ENCODE measurements around the gene SEC31B.

Gene SEC31B

DNA sequence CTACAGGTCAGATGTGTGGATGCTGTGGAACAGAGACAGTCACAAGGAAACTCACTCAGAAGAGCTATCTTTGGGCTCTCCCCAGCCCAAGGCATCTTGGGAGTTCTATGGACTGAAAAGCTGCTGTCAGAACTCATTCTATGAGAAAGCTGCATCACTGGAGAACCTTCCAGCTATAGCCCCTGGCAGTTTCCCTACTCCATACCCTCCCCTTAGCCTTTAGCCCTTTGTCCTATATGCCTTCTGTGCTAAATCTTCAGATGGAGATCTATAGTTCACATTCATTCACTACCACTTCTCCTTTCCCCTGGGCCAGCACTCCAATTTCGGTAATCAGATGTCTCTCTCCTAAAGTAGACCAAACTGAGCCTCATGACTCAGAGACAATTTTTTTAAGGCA, 49.9 kb downstream of the SEC31B start:
- H3K9me3 Mint-ChIP-seq = no peaks in the 10 kb centered on the region
- H3K4me3 Mint-ChIP-seq = no peak overlapping the region
- no peak for ATAC-seq
- peaks cover 4% of the 10 kb centered on the region for H3K27me3 Mint-ChIP-seq
- H3K4me1 Mint-ChIP-seq = no peaks in the 10 kb centered on the region
- H3K36me3 Mint-ChIP-seq (ENCODE audit: low read depth) = no peaks in the 10 kb centered on the region
- no peak for DNase-seq
- no peak overlapping the region for H3K27ac Mint-ChIP-seq

DNA sequence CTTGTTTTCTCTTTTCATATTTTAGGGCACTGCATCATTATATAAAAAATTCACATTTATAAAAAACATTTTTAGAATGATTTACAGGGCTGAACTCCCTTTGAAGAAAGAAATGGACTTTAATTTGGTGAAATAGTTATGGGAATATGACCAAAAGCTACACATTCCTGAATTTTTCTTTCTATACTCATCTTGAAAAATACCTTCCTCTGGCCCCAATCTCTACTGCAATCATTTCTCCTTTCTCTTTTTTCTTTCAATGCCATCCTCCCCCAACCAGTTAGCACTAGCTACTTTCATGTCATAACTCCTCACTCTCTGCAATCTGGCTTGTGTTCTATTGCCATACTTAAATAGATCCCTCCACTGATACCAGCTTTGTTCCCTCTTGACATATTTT, 50.7 kb downstream of the SEC31B start:
- H3K27ac Mint-ChIP-seq = no peak overlapping the region
- no peaks in the 10 kb centered on the region for H3K36me3 Mint-ChIP-seq (ENCODE audit: low read depth)
- H3K4me3 Mint-ChIP-seq = no peak overlapping the region
- DNase-seq (no peak), ATAC-seq (no peak)
- H3K4me1 Mint-ChIP-seq = no peaks in the 10 kb centered on the region
- H3K27me3 Mint-ChIP-seq = peaks cover 4% of the 10 kb centered on the region
- no peaks in the 10 kb centered on the region for H3K9me3 Mint-ChIP-seq

DNA sequence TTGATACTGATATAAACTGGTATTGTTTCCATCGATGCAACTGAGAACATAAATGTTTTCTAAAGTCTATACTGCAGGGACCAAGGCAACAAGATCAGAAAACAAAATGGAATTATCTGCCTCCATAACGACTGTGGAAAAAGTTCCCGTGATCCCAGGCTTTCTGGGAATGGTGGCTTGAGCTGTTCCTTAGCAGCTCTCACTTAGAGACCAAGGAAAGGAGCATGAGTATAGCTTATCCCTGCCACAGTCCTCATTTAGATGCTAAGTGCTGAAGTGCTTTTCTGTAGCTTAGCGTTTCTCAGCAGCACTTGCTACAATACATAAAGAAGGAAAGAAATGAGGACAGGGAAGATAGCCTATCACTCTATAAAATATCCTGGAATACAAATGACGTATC, 51.3 kb downstream of the SEC31B start:
- Mint-ChIP-seq H3K4me1 (no peaks in the 10 kb centered on the region), H3K36me3 (ENCODE audit: low read depth) (no peaks in the 10 kb centered on the region), H3K27me3 (peaks cover 4% of the 10 kb centered on the region), H3K9me3 (no peaks in the 10 kb centered on the region), H3K27ac (no peak overlapping the region), H3K4me3 (no peak overlapping the region)
- no peak for DNase-seq
- no peak for ATAC-seq

DNA sequence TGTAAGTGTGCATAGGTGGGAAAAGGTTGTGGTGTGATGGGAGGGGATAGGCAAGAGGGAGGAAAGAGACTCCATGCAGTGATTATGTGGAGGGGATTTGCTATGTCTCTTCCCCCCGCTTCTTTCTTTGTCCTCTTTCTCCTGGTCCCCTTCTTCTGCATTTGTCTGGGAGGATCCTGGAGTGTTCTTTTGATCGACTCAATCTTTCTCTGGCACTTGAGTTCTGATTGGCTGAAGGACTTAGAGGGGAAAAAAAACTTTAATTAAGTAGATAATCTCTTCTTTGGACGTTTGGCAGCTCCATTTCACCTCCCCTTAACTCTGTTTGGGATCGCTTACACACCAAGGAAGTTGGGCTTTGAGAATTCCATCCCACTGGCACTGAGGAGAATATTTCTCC, 57.0 kb downstream of the SEC31B start, which contains the start of gene WNT8B:
TSS of gene WNT8B (plus strand) at position 301 of the 400 bp plus-strand sequence. CDS start 160 bp downstream, outside the sequence.
- no peaks in the 10 kb centered on the region for H3K27me3 Mint-ChIP-seq
- DNase-seq = no peak
- no peak within 1 kb of the TSS for H3K4me3 Mint-ChIP-seq
- no peak for ATAC-seq
- H3K9me3 Mint-ChIP-seq = no peaks in the 10 kb centered on the region
- no peaks in the 10 kb centered on the region for H3K4me1 Mint-ChIP-seq
- no peak within 1 kb of the TSS for H3K27ac Mint-ChIP-seq
- no peaks in the 10 kb centered on the region for H3K36me3 Mint-ChIP-seq (ENCODE audit: low read depth)

- Mint-ChIP-seq H3K27ac (no peak overlapping the region), H3K9me3 (no peaks in the 10 kb centered on the region), H3K4me3 (no peak overlapping the region), H3K36me3 (ENCODE audit: low read depth) (no peaks in the 10 kb centered on the region), H3K27me3 (peaks cover 9% of the 10 kb centered on the region), H3K4me1 (no peaks in the 10 kb centered on the region)
- no peak for ATAC-seq
- no peak for DNase-seq
Measured at GRCh38 chr10:100448951-100449350, 70.7 kb downstream of the SEC31B start.

DNA sequence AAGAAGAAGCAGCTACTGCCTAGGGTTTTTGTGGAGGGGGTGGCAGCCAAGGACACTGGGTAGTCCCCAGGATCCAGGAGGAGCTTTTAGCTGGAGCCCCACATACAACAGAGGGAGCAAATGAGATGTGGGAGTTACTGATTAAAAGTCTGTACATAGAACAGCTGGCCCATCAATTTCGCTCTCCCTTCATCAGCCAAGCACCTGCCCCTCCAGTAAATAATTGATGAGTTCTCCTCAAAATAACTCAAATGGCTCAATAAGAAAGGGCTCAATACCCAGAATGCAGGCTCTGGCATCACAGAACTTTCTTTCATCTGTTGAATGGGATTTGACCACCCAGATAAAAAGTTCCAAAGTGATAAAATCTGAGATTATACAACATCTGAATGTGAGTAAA, 72.0 kb downstream of the SEC31B start:
- no peak for ATAC-seq
- Mint-ChIP-seq H3K36me3 (ENCODE audit: low read depth) (no peaks in the 10 kb centered on the region), H3K4me1 (no peaks in the 10 kb centered on the region), H3K27ac (no peak overlapping the region), H3K9me3 (no peaks in the 10 kb centered on the region), H3K27me3 (peaks cover 9% of the 10 kb centered on the region), H3K4me3 (no peak overlapping the region)
- DNase-seq = no peak

DNA sequence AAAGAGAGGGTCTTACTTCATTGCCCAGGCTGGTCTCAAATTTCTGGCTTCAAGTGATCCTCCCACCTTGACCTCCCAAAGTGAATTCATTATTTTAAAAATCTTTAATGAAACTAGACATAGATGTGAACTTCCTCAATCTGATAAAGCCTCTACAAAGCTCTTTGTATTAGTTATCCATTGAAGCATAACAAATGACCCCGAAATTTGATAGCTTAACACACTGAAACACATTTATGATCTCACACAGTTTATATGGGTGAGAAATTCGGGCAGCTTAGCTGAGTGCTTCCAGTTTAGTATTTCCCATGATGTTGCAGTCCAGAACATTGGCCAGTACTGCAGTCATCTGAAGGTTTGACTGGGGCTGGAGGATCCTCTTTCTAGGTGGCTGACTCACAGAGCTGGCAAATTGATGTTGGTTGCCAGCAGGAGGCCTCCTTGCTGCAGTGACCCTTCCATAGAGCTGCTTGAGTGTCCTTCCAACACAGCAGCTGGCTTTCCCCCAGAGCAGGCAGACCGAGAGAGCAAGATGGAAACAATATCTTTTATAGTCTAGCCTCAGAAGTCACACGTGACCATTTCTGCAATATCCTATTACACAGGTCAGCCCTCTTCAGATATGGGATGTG, 73.4 kb downstream of the SEC31B start:
- Mint-ChIP-seq H3K9me3 (no peaks in the 10 kb centered on the region), H3K4me3 (no peak overlapping the region), H3K4me1 (no peaks in the 10 kb centered on the region), H3K36me3 (ENCODE audit: low read depth) (no peaks in the 10 kb centered on the region), H3K27me3 (peaks cover 4% of the 10 kb centered on the region), H3K27ac (no peak overlapping the region)
- DNase-seq = no peak
- no peak for ATAC-seq

DNA sequence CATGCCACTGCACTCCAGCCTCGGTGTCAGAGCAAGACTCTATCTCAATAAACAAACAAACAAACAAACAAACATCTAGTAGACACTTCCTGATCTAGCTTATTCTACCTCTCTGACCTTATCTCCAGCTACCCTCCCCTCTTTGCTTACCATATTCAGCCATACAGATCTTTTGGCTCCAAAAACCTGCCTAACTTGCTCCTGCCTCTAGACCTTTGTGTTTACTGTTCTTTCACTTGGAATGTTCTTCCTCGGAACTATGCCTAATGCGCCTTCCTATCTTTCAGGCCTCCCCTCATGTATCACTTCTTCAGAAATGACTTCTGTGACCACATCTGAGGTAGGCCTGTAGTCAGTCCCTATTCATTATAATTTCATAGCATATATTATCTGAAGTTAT, 77.1 kb downstream of the SEC31B start:
- no peak for DNase-seq
- no peak for ATAC-seq

GRCh38 chr10:100438674-100439315, 80.9 kb downstream of the SEC31B start:
- no peak overlapping the region for H3K27ac Mint-ChIP-seq
- no peaks in the 10 kb centered on the region for H3K36me3 Mint-ChIP-seq (ENCODE audit: low read depth)
- H3K27me3 Mint-ChIP-seq = peaks cover 2% of the 10 kb centered on the region
- ATAC-seq (no peak), DNase-seq (no peak)
- H3K9me3 Mint-ChIP-seq = no peaks in the 10 kb centered on the region
- no peaks in the 10 kb centered on the region for H3K4me1 Mint-ChIP-seq
- H3K4me3 Mint-ChIP-seq = no peak overlapping the region

More for the DNA sequence above, 77.1 kb downstream of the SEC31B start:
- Mint-ChIP-seq H3K27me3 (peaks cover 2% of the 10 kb centered on the region), H3K9me3 (no peaks in the 10 kb centered on the region), H3K4me1 (no peaks in the 10 kb centered on the region), H3K27ac (no peak overlapping the region), H3K36me3 (ENCODE audit: low read depth) (no peaks in the 10 kb centered on the region), H3K4me3 (no peak overlapping the region)

All from activated naive CD8-positive, alpha-beta T cell treated with anti-CD3 and anti-CD28 coated beads, Interleukin-2, amount 50 U/mL, for 24 hours (primary cell).